Measurements from ENCODE around the gene CDC42BPB. TPM values are rescaled to one million over a fixed set of nuclear protein-coding genes. Genes with fewer than 3 reads are reported as not detected.
"Not testable (repeated sequence)": the region's sequence is repeated elsewhere in the genome, so short reads cannot be mapped to it uniquely, and the experiment has no call there.

Gene CDC42BPB
- total RNA-seq, 1 donor from 2014 or later, result 68.9 TPM

- intact Hi-C loops (cut with DNase I), result no loop called here
- ATAC-seq (no peak), DNase-seq (ENCODE audit: missing footprints) (peak; percentile 22)
Observed at GRCh38 chr14:102905116-102906108, 151.9 kb downstream of the CDC42BPB start.

- DNase-seq (ENCODE audit: missing footprints) (peak; percentile 35), ATAC-seq (no peak)
- intact Hi-C loops (cut with DNase I), result no loop called here
Observed at GRCh38 chr14:102903889-102904512, 153.3 kb downstream of the CDC42BPB start.

GRCh38 chr14:102903248-102903888 is 154.0 kb downstream of the CDC42BPB start:
- intact Hi-C loops (cut with DNase I), result no loop called here
- peak; percentile 62 for DNase-seq (ENCODE audit: missing footprints)
- no peak for ATAC-seq

- peak; percentile 35 for DNase-seq (ENCODE audit: missing footprints)
- intact Hi-C loops (cut with DNase I), result no loop called here
- ATAC-seq, result no peak
Observed at GRCh38 chr14:102902523-102903247, 154.7 kb downstream of the CDC42BPB start.

GRCh38 chr14:102902086-102902485 is 155.3 kb downstream of the CDC42BPB start:
- ATAC-seq, result no peak
- intact Hi-C loops (cut with DNase I), result no loop called here
- no peak for DNase-seq (ENCODE audit: missing footprints)

GRCh38 chr14:102901633-102902032 is 155.7 kb downstream of the CDC42BPB start:
- DNase-seq (ENCODE audit: missing footprints) (no peak), ATAC-seq (no peak)
- intact Hi-C loops (cut with DNase I), result no loop called here

GRCh38 chr14:102900631-102901571 is 156.4 kb downstream of the CDC42BPB start:
- intact Hi-C loops (cut with DNase I), result no loop called here
- peak; percentile 43 for ATAC-seq
- DNase-seq (ENCODE audit: missing footprints), result peak; percentile 55

GRCh38 chr14:102899516-102899900 is 157.8 kb downstream of the CDC42BPB start:
- intact Hi-C loops (cut with DNase I), result no loop called here
- no peak for ATAC-seq
- DNase-seq (ENCODE audit: missing footprints), result no peak

- peak; percentile 44 for DNase-seq (ENCODE audit: missing footprints)
Observed at GRCh38 chr14:102898776-102899515, 158.4 kb downstream of the CDC42BPB start.

GRCh38 chr14:102898298-102898697 is 159.1 kb downstream of the CDC42BPB start:
- ATAC-seq (no peak), DNase-seq (ENCODE audit: missing footprints) (no peak)
- intact Hi-C loops (cut with DNase I), result no loop called here

More at GRCh38 chr14:102898776-102899515, 158.4 kb downstream of the CDC42BPB start:
- intact Hi-C loops (cut with DNase I), result no loop called here
- ATAC-seq, result no peak

GRCh38 chr14:102897299-102898027 is 159.9 kb downstream of the CDC42BPB start:
- intact Hi-C loops (cut with DNase I), result no loop called here
- no peak for DNase-seq (ENCODE audit: missing footprints)
- no peak for ATAC-seq

- DNase-seq (ENCODE audit: missing footprints); ATAC-seq; intact Hi-C loops (cut with DNase I): not testable (repeated sequence)
Observed at GRCh38 chr14:102896735-102897134, 160.6 kb downstream of the CDC42BPB start.

- DNase-seq (ENCODE audit: missing footprints) (peak; percentile 70), ATAC-seq (peak; percentile 85)
- intact Hi-C loops (cut with DNase I), result no loop called here
Observed at GRCh38 chr14:102893452-102893851, 163.9 kb downstream of the CDC42BPB start.

- ATAC-seq (no peak), DNase-seq (ENCODE audit: missing footprints) (peak; percentile 2)
- intact Hi-C loops (cut with DNase I), result no loop called here
Observed at GRCh38 chr14:102892651-102893050, 164.7 kb downstream of the CDC42BPB start.

GRCh38 chr14:102891556-102891955 is 165.8 kb downstream of the CDC42BPB start:
- intact Hi-C loops (cut with DNase I), result no loop called here
- no peak for ATAC-seq

GRCh38 chr14:102891111-102891510 is 166.2 kb downstream of the CDC42BPB start:
- intact Hi-C loops (cut with DNase I), result no loop called here
- ATAC-seq, result no peak
- DNase-seq (ENCODE audit: missing footprints), result peak; percentile 52

More at GRCh38 chr14:102891556-102891955, 165.8 kb downstream of the CDC42BPB start:
- peak; percentile 0 for DNase-seq (ENCODE audit: missing footprints)
